SK-N-MC (cell line): ENCODE data around the gene OR1I1.

Source experiments
- EZH2 ChIP-seq: fragments of 200-600 bp; sonication (generic); IDR thresholded peaks from one replicate; pipeline ENCODE4 v1.6.1; 2017; ENCODE audit warnings: antibody characterized with exemption
- POLR2AphosphoS5 ChIP-seq: IDR thresholded peaks from 2 replicates; pipeline ENCODE4 v1.6.1; 2012; ENCODE audit warnings: mild to moderate bottlenecking, low read depth, low read length, borderline replicate concordance

DNA sequence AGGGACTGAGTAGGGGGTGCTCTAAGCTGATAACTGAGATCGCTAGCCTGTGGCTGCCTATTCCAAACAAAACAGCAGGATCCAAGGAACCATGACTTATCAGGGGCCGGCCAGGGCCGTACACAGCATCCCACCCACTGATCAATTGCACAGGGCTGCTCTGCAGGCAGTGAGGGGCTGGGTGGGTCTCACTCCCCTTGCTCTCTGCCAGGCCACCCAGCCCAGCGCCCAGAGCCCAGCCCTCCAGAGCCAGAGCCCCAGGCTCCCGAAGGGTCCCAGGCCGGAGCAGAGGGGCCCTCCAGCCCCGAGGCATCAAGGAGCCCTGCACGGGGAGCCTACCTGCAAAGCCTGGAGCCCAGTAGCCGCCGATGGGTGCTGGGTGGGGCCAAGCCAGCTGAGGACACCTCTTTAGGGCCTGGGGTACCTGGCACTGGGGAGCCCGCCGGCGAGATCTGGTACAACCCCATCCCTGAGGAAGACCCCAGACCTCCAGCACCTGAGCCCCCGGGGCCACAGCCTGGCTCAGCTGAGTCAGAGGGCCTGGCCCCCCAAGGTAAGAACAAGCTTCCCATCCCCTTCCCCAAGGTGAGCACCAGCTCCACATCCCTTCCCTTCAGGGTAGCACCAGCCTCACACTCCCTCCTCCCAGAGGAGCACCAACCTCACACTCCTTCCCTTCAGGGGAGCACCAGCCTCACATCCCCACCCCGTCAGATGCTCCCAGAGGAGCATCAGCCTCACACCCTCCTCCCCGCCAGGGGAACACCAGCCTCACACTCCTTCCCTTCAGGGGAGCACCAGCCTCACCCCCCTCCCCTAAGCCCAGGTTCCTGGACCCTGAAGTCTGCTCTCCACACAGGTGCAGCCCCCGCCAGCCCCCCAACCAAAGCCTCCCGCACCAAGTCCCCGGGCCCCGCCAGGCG, 27.1 kb downstream of the OR1I1 start:
- TF ChIP-seq POLR2AphosphoS5 (no peak), EZH2 (no peak)
